Measurements from ENCODE around the gene RBFOX2.
A peak's percentile ranks its signal among the peaks of the same experiment; 100 is the strongest.

The RBFOX2 gene

DNA sequence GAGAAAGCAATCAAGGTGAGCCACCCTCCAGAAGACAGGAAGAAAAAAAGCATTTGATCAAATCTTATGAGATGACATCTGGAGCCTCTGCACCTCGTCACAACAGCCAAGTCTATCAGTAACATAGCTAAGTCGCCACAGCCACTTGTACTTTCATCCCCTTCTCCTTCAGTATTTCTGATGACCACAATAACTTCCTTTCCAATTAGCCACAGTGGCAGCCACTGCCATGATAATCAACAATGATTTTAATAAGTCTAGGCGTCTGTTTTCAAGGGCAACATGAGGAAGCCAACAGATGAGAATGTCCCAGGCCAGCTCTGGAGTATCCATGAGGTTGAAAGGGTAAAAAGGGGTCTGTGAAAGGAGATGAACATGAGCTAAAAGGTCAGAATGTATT lies 29.9 kb downstream of the RBFOX2 start:
- no peak for TF ChIP-seq FOXP2 (optimal IDR thresholded peaks at IDR 0.05; ENCODE audit: borderline replicate concordance, extremely low read depth, extremely low read length, insufficient read depth)
- TF ChIP-seq, protein P1, sequence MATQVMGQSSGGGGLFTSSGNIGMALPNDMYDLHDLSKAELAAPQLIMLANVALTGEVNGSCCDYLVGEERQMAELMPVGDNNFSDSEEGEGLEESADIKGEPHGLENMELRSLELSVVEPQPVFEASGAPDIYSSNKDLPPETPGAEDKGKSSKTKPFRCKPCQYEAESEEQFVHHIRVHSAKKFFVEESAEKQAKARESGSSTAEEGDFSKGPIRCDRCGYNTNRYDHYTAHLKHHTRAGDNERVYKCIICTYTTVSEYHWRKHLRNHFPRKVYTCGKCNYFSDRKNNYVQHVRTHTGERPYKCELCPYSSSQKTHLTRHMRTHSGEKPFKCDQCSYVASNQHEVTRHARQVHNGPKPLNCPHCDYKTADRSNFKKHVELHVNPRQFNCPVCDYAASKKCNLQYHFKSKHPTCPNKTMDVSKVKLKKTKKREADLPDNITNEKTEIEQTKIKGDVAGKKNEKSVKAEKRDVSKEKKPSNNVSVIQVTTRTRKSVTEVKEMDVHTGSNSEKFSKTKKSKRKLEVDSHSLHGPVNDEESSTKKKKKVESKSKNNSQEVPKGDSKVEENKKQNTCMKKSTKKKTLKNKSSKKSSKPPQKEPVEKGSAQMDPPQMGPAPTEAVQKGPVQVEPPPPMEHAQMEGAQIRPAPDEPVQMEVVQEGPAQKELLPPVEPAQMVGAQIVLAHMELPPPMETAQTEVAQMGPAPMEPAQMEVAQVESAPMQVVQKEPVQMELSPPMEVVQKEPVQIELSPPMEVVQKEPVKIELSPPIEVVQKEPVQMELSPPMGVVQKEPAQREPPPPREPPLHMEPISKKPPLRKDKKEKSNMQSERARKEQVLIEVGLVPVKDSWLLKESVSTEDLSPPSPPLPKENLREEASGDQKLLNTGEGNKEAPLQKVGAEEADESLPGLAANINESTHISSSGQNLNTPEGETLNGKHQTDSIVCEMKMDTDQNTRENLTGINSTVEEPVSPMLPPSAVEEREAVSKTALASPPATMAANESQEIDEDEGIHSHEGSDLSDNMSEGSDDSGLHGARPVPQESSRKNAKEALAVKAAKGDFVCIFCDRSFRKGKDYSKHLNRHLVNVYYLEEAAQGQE (IDR thresholded peaks at IDR 0.05; ENCODE audit: insufficient read depth in 1 of 2, low read depth in 2 of 2, low read length in 2 of 2) = no peak

DNA sequence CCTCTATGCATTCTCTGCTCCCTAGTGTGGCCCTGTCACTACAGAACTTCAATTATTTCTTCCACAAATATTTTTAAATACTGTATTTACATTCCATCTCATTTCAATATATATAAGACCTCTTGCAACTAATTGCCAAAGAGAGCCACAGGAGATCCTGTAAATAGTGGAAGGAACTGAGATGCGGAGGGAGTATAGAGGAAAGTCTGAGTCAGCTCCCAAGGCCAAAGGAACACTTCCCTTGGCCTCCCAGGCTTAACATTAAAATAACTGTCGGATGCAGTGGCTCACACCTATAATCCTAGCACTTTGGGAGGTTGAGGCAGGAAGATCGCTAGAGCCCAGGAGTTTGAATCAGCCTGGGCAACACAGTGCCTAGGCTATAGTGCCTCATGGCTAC lies 31.2 kb downstream of the RBFOX2 start:
- TF ChIP-seq SIN3A (IDR thresholded peaks at IDR 0.05; ENCODE audit: borderline replicate concordance, insufficient read depth, low read length) (no peak), TAF1 (IDR thresholded peaks at IDR 0.05; ENCODE audit: borderline replicate concordance, insufficient read depth, low read length) (no peak), POLR2AphosphoS5 (IDR thresholded peaks at IDR 0.05; ENCODE audit: low read depth, low read length) (no peak), FOXP2 (optimal IDR thresholded peaks at IDR 0.05; ENCODE audit: borderline replicate concordance, extremely low read depth, extremely low read length, insufficient read depth) (no peak)
- TF ChIP-seq, protein P1 (IDR thresholded peaks at IDR 0.05; ENCODE audit: insufficient read depth in 1 of 2, low read depth in 2 of 2, low read length in 2 of 2) = no peak

DNA sequence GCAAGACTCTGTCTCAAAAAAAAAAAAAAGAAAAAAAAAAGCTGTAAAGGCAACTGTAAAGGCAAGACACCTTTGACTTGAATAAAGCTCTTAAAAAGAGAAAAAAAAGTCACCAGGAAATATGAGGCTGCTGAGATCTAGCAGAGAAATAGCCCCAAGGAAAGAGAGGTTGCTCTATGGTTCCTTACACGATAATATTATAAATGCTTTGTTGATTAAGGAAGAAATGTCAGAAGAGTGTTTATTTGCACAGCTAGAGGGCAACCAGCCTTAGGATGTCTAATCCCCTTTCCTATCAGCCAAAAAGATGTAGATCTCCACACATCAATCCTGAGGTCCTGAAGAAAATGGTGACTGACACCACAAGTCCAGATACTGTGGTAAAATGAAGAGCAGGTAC lies 32.0 kb downstream of the RBFOX2 start:
- TF ChIP-seq, protein P1 (IDR thresholded peaks at IDR 0.05; ENCODE audit: insufficient read depth in 1 of 2, low read depth in 2 of 2, low read length in 2 of 2) = no peak
- TF ChIP-seq SIN3A (IDR thresholded peaks at IDR 0.05; ENCODE audit: borderline replicate concordance, insufficient read depth, low read length) = no peak
- TF ChIP-seq TAF1 (IDR thresholded peaks at IDR 0.05; ENCODE audit: borderline replicate concordance, insufficient read depth, low read length) = no peak
- TF ChIP-seq FOXP2 (optimal IDR thresholded peaks at IDR 0.05; ENCODE audit: borderline replicate concordance, extremely low read depth, extremely low read length, insufficient read depth) = no peak
- TF ChIP-seq POLR2AphosphoS5 (IDR thresholded peaks at IDR 0.05; ENCODE audit: low read depth, low read length) = no peak

DNA sequence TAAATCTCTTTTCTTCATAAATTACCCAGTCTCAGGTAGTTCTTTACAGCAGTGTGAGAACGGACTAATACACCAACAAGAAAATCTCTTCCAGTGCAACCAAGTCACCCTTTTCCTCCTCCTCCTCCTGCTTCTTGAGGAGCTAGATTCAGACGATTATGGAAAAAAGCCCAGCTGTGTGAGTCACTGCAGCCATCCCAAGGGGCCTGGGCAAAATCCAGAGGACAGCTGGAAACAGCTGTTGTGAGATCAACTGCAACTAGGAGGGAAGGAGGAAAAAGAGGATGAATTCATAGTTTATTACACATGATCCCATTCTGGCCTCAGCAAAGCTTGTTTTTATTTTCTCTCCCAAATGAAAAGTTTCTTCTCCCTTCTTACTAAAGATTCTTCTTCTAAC lies 32.9 kb downstream of the RBFOX2 start:
- TF ChIP-seq SIN3A (IDR thresholded peaks at IDR 0.05; ENCODE audit: borderline replicate concordance, insufficient read depth, low read length) (peak; percentile 71; the same call in 1 of the 2 replicates), POLR2AphosphoS5 (IDR thresholded peaks at IDR 0.05; ENCODE audit: low read depth, low read length) (no peak)

DNA sequence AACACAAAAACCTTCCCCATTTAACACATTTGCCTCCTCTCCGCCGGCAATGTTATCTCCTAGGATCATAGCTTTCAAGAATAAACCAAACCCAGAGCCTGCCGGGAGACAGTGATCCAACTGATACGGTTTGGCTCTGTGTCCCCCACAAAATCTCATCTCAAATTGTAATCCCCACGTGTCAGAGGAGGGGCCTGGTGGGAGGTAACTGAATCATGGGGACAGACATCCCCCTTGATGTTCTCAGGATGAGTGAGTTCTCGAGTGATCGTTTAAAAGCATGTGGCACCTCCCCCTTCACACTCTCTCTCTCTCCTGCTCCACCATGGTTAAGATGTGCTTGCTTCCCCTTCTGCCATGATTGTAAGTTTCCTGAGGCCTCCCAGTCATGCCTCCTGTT lies 33.3 kb downstream of the RBFOX2 start:
- TF ChIP-seq, protein P1 (IDR thresholded peaks at IDR 0.05; ENCODE audit: insufficient read depth in 1 of 2, low read depth in 2 of 2, low read length in 2 of 2) = no peak
- TF ChIP-seq FOXP2 (optimal IDR thresholded peaks at IDR 0.05; ENCODE audit: borderline replicate concordance, extremely low read depth, extremely low read length, insufficient read depth) = no peak
- TF ChIP-seq TAF1 (IDR thresholded peaks at IDR 0.05; ENCODE audit: borderline replicate concordance, insufficient read depth, low read length) = no peak
- TF ChIP-seq POLR2AphosphoS5 (IDR thresholded peaks at IDR 0.05; ENCODE audit: low read depth, low read length) = no peak
- no peak for TF ChIP-seq SIN3A (IDR thresholded peaks at IDR 0.05; ENCODE audit: borderline replicate concordance, insufficient read depth, low read length)
